HepG2 (cell line): Measurements from ENCODE around the gene RAB6A. TPM values are rescaled to one million over a fixed set of nuclear protein-coding genes. Genes with fewer than 3 reads are reported as not detected.

Source experiments
- AFF4 ChIP-seq: sonication (generic); formaldehyde crosslinking; IDR thresholded peaks from 2 replicates; pipeline ENCODE4 v1.4.0; 2020; ENCODE audit warnings: missing genetic modification reagents
- HMGXB3 ChIP-seq: sonication (generic); formaldehyde crosslinking; IDR thresholded peaks from 2 replicates; pipeline ENCODE4 v1.4.0; 2020; ENCODE audit warnings: missing genetic modification reagents, borderline replicate concordance
- MTA1 ChIP-seq: sonication (generic); formaldehyde crosslinking; IDR thresholded peaks from 2 replicates; pipeline ENCODE4 v1.4.0; 2020; ENCODE audit warnings: missing genetic modification reagents, mild to moderate bottlenecking, borderline replicate concordance
- RBM22 ChIP-seq: fragments of 200-400 bp; formaldehyde crosslinking; optimal IDR thresholded peaks from 2 replicates; pipeline ENCODE3; 2017; ENCODE audit warnings: mild to moderate bottlenecking, low read length, moderate library complexity
- SMARCC2 ChIP-seq: fragments of 450-650 bp; IDR thresholded peaks from 2 replicates; pipeline ENCODE4 v1.6.1; 2017; ENCODE audit warnings: antibody characterized with exemption, mild to moderate bottlenecking
- SRSF9 ChIP-seq: fragments of 200-400 bp; formaldehyde crosslinking; IDR thresholded peaks from 2 replicates; pipeline ENCODE4 v1.6.1; 2018; ENCODE audit warnings: borderline replicate concordance, mild to moderate bottlenecking, low read depth, low read length; ENCODE audit not compliant: insufficient read depth, poor library complexity, severe bottlenecking
- polyA plus RNA-seq, 8 experiments: library from polyadenylated mRNA; depleted of rRNA in 3 of 8; stranded (reverse) in 7 of 8; unstranded in 1 of 8; fragments of >200 nt; fragmentation: Illumina TruSeq in 4 of 8; extraction: Trizol in 4 of 8; gene quantifications; 2 replicates each; pipeline versions ENCODE4 v1.2.1 to v1.2.3, GENCODE V29; 2011 to 2016; ENCODE audit warnings: low read depth in 4 of 8, missing spikeins in 1 of 8, mixed read lengths in 1 of 8; ENCODE audit not compliant: insufficient read depth in 1 of 8
- total RNA-seq, 5 experiments: library from RNA; depleted of rRNA; stranded (reverse); fragments of >200 nt; fragmentation: Illumina TruSeq; extraction: Trizol; gene quantifications; 2 replicates each; pipeline ENCODE4 v1.2.3, GENCODE V29; 2016; ENCODE audit warnings: low read depth in 1 of 5

Gene RAB6A
- total and polyA plus RNA-seq, 2 of the 13 experiments (the other 11 are each of a cell fraction or from before 2014, with no cell fraction given), result 74.3 to 121 TPM

- TF ChIP-seq HMGXB3 (no peak), AFF4 (no peak), SRSF9 (no peak), MTA1 (CRISPR knock-in tag) (no peak), SMARCC2 (no peak), RBM22 (peak; percentile 51)
Measured at GRCh38 chr11:73748300-73748699, 12.6 kb downstream of the RAB6A start (continued).
